ENCODE results near the gene GRB14. TPM values are rescaled to one million over a fixed set of nuclear protein-coding genes. Genes with fewer than 3 reads are reported as not detected.
"Not testable (repeated sequence)": the region's sequence is repeated elsewhere in the genome, so short reads cannot be mapped to it uniquely, and the experiment has no call there.

GRB14 gene
- total RNA-seq, 1 experiment from 2014 or later: 14.9 TPM

- no peak for ATAC-seq
- no peaks in the 10 kb centered on the region for H3K27me3 Mint-ChIP-seq (ENCODE audit: low read depth)
- ChIA-PET POLR2A (no interaction called here), CTCF (interaction anchor here (1.0 kb wide), 1 partner anchor 351 kb away, joined by 3 read pairs; no protein-coding TSS in a partner anchor)
- H3K4me3 Mint-ChIP-seq: no peak overlapping the region
- no peaks in the 10 kb centered on the region for H3K36me3 Mint-ChIP-seq
- TF ChIP-seq ZNF423 (CRISPR knock-in tag; IDR thresholded peaks at IDR 0.05) (no peak), ZNF121 (CRISPR knock-in tag; IDR thresholded peaks at IDR 0.05) (no peak), ZNF416 (CRISPR knock-in tag; IDR thresholded peaks at IDR 0.05) (no peak), ATF1 (CRISPR knock-in tag; IDR thresholded peaks at IDR 0.05) (no peak), ATF6 (CRISPR knock-in tag; IDR thresholded peaks at IDR 0.05) (no peak)
- TF ChIP-seq, protein P1, sequence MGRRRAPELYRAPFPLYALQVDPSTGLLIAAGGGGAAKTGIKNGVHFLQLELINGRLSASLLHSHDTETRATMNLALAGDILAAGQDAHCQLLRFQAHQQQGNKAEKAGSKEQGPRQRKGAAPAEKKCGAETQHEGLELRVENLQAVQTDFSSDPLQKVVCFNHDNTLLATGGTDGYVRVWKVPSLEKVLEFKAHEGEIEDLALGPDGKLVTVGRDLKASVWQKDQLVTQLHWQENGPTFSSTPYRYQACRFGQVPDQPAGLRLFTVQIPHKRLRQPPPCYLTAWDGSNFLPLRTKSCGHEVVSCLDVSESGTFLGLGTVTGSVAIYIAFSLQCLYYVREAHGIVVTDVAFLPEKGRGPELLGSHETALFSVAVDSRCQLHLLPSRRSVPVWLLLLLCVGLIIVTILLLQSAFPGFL (CRISPR knock-in tag; IDR thresholded peaks at IDR 0.05; ENCODE audit: borderline replicate concordance): no peak
- TF ChIP-seq, protein P2, sequence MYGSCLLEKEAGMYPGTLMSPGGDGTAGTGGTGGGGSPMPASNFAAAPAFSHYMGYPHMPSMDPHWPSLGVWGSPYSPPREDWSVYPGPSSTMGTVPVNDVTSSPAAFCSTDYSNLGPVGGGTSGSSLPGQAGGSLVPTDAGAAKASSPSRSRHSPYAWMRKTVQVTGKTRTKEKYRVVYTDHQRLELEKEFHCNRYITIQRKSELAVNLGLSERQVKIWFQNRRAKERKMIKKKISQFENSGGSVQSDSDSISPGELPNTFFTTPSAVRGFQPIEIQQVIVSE (CRISPR knock-in tag; IDR thresholded peaks at IDR 0.05; ENCODE audit: borderline replicate concordance): no peak
- peaks cover 4% of the 10 kb centered on the region for H3K4me1 Mint-ChIP-seq
- no peaks in the 10 kb centered on the region for H3K9me3 Mint-ChIP-seq
- no peak for DNase-seq (ENCODE audit: low spot score)
- H3K27ac Mint-ChIP-seq: no peak overlapping the region
Observed at GRCh38 chr2:164478205-164478604, 143.1 kb downstream of the GRB14 start.

DNA sequence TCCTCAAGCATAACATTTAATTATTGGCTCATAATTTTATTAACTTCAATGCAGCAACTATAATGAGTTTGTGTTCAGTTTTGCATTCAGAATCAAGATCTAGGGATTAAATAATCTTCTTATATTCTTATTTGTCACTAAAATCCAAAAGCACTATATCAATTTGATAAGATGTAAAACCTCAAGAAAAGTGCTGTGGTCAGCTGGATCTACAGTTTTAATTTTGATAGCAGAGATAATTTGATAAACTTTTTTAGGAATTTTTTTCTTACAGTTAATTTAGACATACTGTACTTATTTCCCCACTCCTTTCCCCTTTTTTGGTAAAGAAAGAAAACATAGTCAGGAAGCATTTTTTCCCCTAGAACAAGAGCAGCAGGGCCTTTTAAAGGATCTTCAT, 146.4 kb downstream of the GRB14 start:
- CTCF ChIA-PET: no interaction called here
- Mint-ChIP-seq H3K4me3 (no peak overlapping the region), H3K4me1 (peaks cover 6% of the 10 kb centered on the region), H3K27me3 (ENCODE audit: low read depth) (no peaks in the 10 kb centered on the region), H3K27ac (no peak overlapping the region), H3K9me3 (no peaks in the 10 kb centered on the region), H3K36me3 (no peaks in the 10 kb centered on the region; the same call in 1 of the 2 replicates)
- ATAC-seq (no peak), DNase-seq (ENCODE audit: low spot score) (no peak)
- POLR2A ChIA-PET: interaction anchor here (0.6 kb wide), 1 partner anchor 26 kb away, joined by 4 read pairs; no protein-coding TSS in a partner anchor
- TF ChIP-seq, protein P3, sequence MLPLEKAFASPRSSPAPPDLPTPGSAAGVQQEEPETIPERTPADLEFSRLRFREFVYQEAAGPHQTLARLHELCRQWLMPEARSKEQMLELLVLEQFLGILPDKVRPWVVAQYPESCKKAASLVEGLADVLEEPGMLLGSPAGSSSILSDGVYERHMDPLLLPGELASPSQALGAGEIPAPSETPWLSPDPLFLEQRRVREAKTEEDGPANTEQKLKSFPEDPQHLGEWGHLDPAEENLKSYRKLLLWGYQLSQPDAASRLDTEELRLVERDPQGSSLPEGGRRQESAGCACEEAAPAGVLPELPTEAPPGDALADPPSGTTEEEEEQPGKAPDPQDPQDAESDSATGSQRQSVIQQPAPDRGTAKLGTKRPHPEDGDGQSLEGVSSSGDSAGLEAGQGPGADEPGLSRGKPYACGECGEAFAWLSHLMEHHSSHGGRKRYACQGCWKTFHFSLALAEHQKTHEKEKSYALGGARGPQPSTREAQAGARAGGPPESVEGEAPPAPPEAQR (CRISPR knock-in tag; IDR thresholded peaks at IDR 0.05): no peak
- TF ChIP-seq MYBL2 (CRISPR knock-in tag; IDR thresholded peaks at IDR 0.05): no peak
- TF ChIP-seq ZNF416 (CRISPR knock-in tag; IDR thresholded peaks at IDR 0.05): no peak
- TF ChIP-seq JUN (CRISPR knock-in tag; IDR thresholded peaks at IDR 0.05): no peak
- TF ChIP-seq RELA (CRISPR knock-in tag; IDR thresholded peaks at IDR 0.05; ENCODE audit: borderline replicate concordance): no peak

GRCh38 chr2:164473021-164473420, 148.3 kb downstream of the GRB14 start:
- TF ChIP-seq HMGA2 (CRISPR knock-in tag; IDR thresholded peaks at IDR 0.05) (no peak), HMGXB4 (CRISPR knock-in tag; IDR thresholded peaks at IDR 0.05) (no peak), ZBTB43 (CRISPR knock-in tag; IDR thresholded peaks at IDR 0.05) (no peak), ZBTB21 (CRISPR knock-in tag; IDR thresholded peaks at IDR 0.05; ENCODE audit: borderline replicate concordance) (no peak), ZNF423 (CRISPR knock-in tag; IDR thresholded peaks at IDR 0.05) (no peak), FOXP1 (CRISPR knock-in tag; IDR thresholded peaks at IDR 0.05; ENCODE audit: borderline replicate concordance) (no peak)
- TF ChIP-seq, protein P1 (CRISPR knock-in tag; IDR thresholded peaks at IDR 0.05; ENCODE audit: borderline replicate concordance): no peak
- H3K4me1 Mint-ChIP-seq: peaks cover 6% of the 10 kb centered on the region
- H3K9me3 Mint-ChIP-seq: no peaks in the 10 kb centered on the region
- ATAC-seq (no peak), DNase-seq (ENCODE audit: low spot score) (no peak)
- POLR2A ChIA-PET: no interaction called here
- H3K27me3 Mint-ChIP-seq (ENCODE audit: low read depth): no peaks in the 10 kb centered on the region
- H3K36me3 Mint-ChIP-seq: no peaks in the 10 kb centered on the region; the same call in 1 of the 2 replicates
- CTCF ChIA-PET: no interaction called here
- no peak overlapping the region for H3K4me3 Mint-ChIP-seq
- no peak overlapping the region for H3K27ac Mint-ChIP-seq

GRCh38 chr2:164465047-164465446, 156.2 kb downstream of the GRB14 start:
- CTCF ChIA-PET: not testable (repeated sequence)

More at GRCh38 chr2:164465047-164465446, 156.2 kb downstream of the GRB14 start:
- H3K4me1 Mint-ChIP-seq: peaks cover 36% of the 10 kb centered on the region
- ATAC-seq; H3K9me3 Mint-ChIP-seq; H3K27ac Mint-ChIP-seq; POLR2A ChIA-PET; H3K4me3 Mint-ChIP-seq; H3K27me3 Mint-ChIP-seq (ENCODE audit: low read depth); DNase-seq (ENCODE audit: low spot score); H3K36me3 Mint-ChIP-seq: not testable (repeated sequence)
